Measurements from ENCODE around the gene TMX4. TPM values are rescaled to one million over a fixed set of nuclear protein-coding genes. Genes with fewer than 3 reads are reported as not detected.
A peak's percentile ranks its signal among the peaks of the same experiment; 100 is the strongest.
"Not testable (repeated sequence)": the region's sequence is repeated elsewhere in the genome, so short reads cannot be mapped to it uniquely, and the experiment has no call there.

TMX4 gene, protein sequence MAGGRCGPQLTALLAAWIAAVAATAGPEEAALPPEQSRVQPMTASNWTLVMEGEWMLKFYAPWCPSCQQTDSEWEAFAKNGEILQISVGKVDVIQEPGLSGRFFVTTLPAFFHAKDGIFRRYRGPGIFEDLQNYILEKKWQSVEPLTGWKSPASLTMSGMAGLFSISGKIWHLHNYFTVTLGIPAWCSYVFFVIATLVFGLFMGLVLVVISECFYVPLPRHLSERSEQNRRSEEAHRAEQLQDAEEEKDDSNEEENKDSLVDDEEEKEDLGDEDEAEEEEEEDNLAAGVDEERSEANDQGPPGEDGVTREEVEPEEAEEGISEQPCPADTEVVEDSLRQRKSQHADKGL
- total RNA-seq, result 46.8 TPM

DNA sequence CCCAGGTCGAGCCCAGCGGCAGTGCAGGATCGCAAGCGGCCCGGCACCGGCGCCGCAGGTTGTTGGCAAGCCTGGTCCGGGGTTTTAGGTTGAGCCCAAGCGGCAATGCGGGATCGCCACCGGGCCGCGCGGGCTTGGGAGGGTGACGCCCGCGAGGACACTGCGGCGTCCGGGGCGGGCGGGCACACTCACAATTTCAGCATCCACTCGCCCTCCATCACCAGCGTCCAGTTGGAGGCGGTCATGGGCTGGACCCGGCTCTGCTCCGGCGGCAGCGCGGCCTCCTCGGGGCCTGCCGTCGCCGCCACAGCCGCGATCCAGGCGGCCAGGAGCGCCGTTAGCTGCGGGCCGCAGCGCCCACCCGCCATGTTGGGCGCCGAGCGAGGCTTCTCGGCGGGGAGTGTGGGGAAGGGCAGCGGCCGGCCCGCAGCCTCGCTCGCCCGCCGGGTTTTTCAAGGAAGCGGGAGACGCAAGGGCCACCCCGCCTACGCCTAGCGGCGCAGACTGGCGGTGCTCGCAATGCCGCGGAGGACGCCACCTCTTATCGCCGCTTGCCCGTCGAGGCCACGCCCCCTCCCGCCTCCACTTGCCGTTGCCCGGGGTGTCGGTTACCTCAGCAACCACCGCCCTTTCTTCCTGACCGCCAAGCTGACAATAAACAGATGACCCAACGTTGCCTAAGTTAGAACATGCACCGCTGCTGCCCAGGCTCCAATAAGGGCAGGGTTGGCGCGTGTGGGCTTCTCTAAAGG, at the start of gene TMX4:
Gene TMX4 (minus strand): TSS at position 516 of the 752 bp plus-strand sequence. CDS start 148 bp downstream, at position 368.
- peak; percentile 94 for DNase-seq

DNA sequence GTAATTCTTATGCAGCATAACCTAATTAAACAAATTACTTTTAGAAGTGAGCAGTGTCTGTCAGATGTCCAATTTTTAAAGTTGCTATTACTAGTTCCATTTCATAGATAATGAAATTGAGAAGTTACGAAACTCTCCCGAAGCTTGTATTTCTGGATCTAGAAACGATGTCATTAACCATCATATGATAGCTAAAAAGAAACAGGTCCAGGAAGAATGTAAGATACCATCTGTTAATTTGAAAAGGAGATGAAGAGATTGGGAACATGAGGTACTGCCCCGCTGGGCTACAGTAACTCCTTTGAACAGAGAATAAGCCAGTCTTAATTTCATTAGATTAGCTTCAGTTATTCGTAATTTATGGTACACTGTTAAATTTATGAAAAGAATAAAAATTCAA, 47.5 kb upstream of the TMX4 start:
- no peak for DNase-seq

DNA sequence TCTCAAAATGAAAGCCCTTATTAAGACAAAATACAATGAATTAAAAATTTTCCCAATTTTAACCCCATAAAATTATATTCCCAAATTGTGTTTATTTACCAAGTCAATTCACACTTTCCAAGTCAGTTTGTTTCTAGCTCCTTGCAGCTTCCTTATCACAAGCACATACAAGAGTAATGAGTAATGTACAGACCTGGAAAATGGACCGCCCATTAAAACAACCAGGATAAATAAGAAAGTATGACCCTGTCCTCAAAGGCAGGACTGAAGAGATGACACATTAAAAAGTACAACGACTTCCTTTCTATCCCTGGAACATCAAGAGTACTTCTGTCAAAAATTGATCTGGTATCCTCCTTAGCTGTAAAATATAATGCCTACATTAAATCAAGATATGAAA, 47.1 kb upstream of the TMX4 start:
- DNase-seq, result no peak

DNA sequence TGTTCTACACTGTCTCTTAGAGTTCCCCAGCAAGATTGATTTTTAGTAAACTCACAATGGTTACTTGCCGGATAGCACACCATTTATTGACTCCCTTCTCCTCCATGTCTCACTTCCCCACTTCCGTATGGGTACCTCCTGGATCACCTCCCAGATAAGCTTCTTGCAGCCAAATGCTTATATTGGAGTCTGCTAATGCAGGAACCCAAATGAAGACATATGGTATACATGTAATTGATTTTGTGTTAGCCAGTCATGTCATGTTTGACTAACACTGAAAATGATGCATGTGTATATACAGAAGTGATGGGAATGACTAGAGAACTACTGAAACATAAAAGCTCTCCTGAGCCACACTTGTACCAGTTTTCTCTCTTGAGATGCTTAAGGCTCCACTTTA, 46.1 kb upstream of the TMX4 start:
- no peak for DNase-seq

DNA sequence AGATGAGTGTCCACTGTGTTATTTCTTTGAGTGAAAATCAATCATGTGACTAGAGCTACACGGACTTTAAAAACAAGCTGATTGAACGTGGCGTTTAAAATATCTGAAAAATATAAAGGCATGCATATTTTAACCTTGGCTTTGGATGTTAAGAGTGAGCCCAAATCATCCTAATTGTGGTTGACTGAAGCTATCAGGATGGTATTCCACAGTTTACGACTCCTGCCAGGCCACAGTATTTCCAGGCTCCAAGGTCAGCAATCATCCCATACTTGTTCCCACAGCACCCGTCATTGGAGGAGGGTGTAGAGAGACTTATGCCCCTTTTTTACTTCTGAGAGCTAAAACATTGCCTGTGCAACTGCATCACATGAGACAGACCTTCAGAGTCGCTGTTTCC, 43.2 kb upstream of the TMX4 start:
- no peak for DNase-seq

- no peak for DNase-seq
These were observed 42.4 kb upstream of the TMX4 start for GRCh38 chr20:8061861-8062518.

DNA sequence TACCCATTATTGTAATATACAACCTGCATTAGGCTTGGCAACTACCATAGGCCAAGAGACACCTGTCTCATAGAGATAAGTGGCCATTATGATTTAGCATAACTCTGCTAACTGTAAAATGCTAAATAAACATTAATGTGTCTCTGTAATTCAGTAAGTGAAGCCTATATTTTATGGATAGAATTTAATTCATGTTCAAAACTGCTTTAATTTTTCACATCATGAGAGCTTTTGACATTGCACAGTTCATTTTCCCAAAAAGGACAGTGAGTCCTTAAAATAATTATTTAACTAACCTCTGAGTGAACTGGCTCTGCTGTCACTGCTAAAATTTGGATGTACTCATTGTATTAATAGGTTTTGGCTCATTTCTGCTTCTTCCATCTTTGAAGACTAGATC, 41.4 kb upstream of the TMX4 start:
- DNase-seq, result no peak

DNA sequence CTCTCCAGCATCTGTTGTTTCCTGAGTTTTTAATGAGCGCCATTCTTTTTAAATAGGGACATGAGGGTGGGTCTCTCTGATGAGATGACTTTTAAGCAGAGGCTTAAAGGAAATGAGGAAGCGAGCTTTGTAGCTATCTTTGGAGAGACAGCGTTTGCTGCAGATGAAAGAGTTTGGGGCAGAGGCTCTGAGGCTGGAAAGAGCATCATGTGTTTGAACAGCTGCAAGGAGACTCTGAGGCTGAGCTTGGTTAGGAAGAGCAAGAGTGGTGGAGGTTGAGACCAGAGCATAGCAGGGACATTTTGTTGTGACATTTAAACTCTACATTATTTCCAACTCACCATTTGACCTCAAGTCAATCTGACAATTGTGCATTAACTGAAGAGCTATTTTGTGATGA, 38.3 kb upstream of the TMX4 start:
- DNase-seq, result no peak

DNA sequence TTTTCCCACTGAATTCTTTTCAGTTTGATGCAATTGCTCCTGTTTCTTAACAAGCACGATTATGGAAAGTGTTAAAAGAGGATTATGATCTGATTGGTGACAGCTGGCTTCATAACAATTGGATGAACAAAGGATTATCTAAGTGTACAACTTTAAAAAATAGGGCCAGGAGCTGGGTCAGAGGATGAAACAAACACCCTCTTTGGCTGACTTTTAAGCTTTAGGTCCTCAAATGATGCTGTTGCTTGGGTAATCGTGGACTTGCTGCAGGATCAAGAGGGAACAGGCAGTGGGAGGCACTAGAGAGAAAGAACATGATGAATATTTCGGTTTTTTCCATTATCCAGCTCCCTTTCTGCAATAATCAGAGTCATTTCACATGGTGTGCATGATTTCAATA, 35.5 kb upstream of the TMX4 start:
- no peak for DNase-seq

GRCh38 chr20:8050157-8050837, 30.7 kb upstream of the TMX4 start:
- no peak for DNase-seq

DNA sequence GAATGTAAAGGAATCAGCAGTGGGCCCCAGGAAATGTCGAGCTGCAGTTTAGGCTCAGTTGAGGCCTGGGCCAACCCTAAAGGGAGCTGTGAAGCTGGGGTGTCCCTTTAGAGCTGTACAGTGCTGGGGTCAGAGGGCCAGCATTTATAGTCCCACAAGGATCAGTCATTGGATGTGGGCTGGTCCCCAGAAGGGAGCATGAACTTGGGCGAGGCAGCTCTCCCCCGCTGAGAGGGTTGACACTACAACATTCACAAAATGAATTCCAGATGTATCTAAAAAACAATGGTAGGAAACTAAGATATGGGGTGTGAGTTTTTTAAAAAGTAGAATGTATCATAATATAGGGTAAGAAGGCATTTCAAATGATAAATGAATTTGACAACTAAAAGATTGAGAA, 29.7 kb upstream of the TMX4 start:
- no peak for DNase-seq

GRCh38 chr20:8045946-8046345, 26.4 kb upstream of the TMX4 start:
- no peak for DNase-seq

DNA sequence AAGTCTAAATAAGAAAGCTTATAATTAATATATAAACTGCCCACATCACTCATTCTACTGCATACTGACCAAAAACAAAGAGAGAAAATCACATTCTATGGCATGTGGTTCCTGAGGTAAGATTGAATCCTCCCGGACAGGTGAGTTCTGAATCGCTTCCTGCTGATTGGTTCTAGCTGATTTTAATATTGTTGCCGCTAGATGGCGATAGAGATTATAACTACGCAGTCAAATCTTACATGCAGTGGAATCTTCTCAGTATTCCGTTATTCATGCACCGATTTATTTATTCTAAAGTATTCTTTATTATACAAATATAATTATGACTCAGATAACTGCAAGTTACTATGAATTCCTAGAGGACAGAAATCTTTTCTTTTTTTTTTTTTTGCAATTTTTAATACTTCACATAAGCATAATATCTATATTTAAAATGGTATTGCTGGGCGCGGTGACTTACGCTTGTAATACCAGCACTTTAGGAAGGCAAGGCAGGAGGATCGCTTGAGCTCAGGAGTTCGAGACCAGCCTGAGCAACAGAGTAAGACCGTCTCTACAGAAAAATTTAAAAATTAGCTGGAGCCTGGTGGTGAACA, 24.2 kb upstream of the TMX4 start:
- no peak for DNase-seq

- no peak for DNase-seq
These were observed 19.5 kb upstream of the TMX4 start for GRCh38 chr20:8039042-8039441.

- no peak for DNase-seq
These were observed 17.2 kb upstream of the TMX4 start for GRCh38 chr20:8036771-8037170.

GRCh38 chr20:8033151-8033841, 13.7 kb upstream of the TMX4 start:
- DNase-seq, result no peak

DNA sequence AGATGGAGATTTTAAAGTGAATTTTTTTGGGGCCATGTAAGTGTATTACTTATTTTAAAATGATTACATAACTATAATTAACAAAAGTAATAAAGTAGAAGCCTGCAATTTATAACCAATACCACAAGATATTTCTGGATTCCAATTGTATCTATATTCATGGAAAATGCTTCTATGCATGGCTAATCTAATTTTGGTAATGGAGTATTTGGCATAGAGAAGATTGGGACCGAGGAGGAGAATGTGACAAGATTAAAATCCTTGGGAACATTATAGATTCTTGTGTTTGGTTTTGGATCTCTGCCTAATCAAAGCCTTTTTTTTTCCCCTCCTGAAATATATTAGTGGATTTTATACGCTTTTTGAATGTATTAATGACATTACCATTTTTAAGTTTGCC, 12.9 kb upstream of the TMX4 start:
- DNase-seq, result no peak

DNA sequence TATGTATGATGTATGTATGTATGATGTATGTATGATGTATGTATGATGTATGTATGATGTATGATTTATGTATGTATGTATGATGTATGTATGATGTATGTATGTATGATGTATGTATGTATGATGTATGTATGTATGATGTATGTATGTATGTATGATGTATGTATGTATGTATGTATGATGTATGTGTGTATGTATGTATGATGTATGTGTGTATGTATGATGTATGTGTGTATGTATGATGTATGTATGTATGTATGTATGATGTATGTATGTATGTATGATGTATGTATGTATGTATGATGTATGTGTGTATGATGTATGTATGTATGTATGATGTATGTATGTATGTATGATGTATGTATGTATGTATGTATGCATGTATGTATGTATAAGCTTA, 12.0 kb upstream of the TMX4 start:
- DNase-seq, result not testable (repeated sequence)

GRCh38 chr20:8021541-8022269, 2.1 kb upstream of the TMX4 start:
- no peak for DNase-seq

- DNase-seq, result no peak
These were observed 936 bp upstream of the TMX4 start for GRCh38 chr20:8020314-8021079.

GRCh38 chr20:8019998-8020247, 362 bp upstream of the TMX4 start:
- DNase-seq, result no peak

Measured in occipital lobe (tissue), 2 donors.